Activated CD4-positive, alpha-beta T cell treated with anti-CD3 and anti-CD28 coated beads for 36 hours (primary cell): ENCODE results near the gene TRAP1. TPM values are rescaled to one million over a fixed set of nuclear protein-coding genes. Genes with fewer than 3 reads are reported as not detected.
A peak's percentile ranks its signal among the peaks of the same experiment; 100 is the strongest.

Experiments used
- ATAC-seq: fragments of 200-7000 bp; cut with Tn5 transposase; one replicate; pipeline ENCODE4 v1.10.0; 2021; ENCODE audit warnings: mild to moderate bottlenecking, moderate library complexity
- CTCF ChIA-PET: fragments of 350-600 bp; sonication (Branson Sonifier 250); formaldehyde crosslinking; loops from one replicate; lab custom pipeline; 2021; ENCODE audit warnings: antibody characterized with exemption; lab: Charles Lee
- POLR2A ChIA-PET: fragments of 350-600 bp; sonication (Branson Sonifier 250); formaldehyde crosslinking; loops from one replicate; lab custom pipeline; 2021; ENCODE audit warnings: antibody characterized with exemption, inconsistent platforms; lab: Charles Lee
- DNase-seq: peaks from one replicate; pipeline ENCODE4 v3.0.0-alpha.2; 2020
- H3K27ac Mint-ChIP-seq: one replicate; pipeline ENCODE4 v1.8.0; 2021; ENCODE audit warnings: mixed read lengths
- H3K27me3 Mint-ChIP-seq: one replicate; pipeline ENCODE4 v1.8.0; 2021; ENCODE audit warnings: mixed read lengths
- H3K36me3 Mint-ChIP-seq: one replicate; pipeline ENCODE4 v1.8.0; 2021; ENCODE audit warnings: low read depth, mixed read lengths
- H3K4me1 Mint-ChIP-seq: one replicate; pipeline ENCODE4 v1.8.0; 2021; ENCODE audit warnings: mixed read lengths
- H3K4me3 Mint-ChIP-seq: one replicate; pipeline ENCODE4 v1.8.0; 2021; ENCODE audit warnings: mild to moderate bottlenecking, moderate library complexity, mixed read lengths
- H3K9me3 Mint-ChIP-seq: one replicate; pipeline ENCODE4 v1.8.0; 2021; ENCODE audit warnings: low read depth, mixed read lengths
- intact Hi-C, 2 experiments: fragments of 100-400 bp; cut with DNase I in 1 of 2; cut with micrococcal nuclease in 1 of 2; formaldehyde crosslinking; loops; one replicate each; pipeline versions ENCODE4 v1.14.2 to v1.15.1; 2022 to 2024; cut with DNase I, micrococcal nuclease
- total RNA-seq, 2 experiments: library from RNA; stranded (reverse); gene quantifications; one replicate each; pipeline ENCODE4 v1.2.3, GENCODE V29; 2021

TRAP1 gene
- total RNA-seq, 2 experiments from 2014 or later: 306 to 360 TPM

DNA sequence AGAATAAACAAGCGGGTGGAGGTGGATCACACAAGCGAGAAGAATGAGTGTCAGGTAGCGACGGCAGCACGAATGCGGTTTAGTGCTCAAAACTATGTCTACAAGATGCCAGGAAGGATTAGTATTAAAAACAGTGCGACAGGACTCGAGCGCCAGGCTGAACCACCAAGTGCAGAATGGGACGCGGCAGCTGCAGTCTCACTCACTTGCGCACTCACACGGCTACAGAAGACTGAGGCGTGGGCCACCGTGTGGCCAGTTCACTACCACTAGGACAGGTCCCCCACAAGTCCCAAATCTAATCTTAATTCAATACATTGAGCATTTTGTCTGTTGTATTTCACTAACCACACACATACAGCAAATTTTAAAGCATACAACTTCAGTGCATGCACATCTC lies 35.7 kb upstream of the TRAP1 start:
- H3K27ac Mint-ChIP-seq: no peak overlapping the region
- no peak for ATAC-seq
- no peak for DNase-seq
- H3K4me1 Mint-ChIP-seq: peaks cover 8% of the 10 kb centered on the region
- peaks cover 15% of the 10 kb centered on the region for H3K36me3 Mint-ChIP-seq
- POLR2A ChIA-PET: no interaction called here
- H3K9me3 Mint-ChIP-seq: no peaks in the 10 kb centered on the region
- intact Hi-C loops: no loop called here
- CTCF ChIA-PET: no interaction called here
- H3K27me3 Mint-ChIP-seq: no peaks in the 10 kb centered on the region
- H3K4me3 Mint-ChIP-seq: no peak overlapping the region

DNA sequence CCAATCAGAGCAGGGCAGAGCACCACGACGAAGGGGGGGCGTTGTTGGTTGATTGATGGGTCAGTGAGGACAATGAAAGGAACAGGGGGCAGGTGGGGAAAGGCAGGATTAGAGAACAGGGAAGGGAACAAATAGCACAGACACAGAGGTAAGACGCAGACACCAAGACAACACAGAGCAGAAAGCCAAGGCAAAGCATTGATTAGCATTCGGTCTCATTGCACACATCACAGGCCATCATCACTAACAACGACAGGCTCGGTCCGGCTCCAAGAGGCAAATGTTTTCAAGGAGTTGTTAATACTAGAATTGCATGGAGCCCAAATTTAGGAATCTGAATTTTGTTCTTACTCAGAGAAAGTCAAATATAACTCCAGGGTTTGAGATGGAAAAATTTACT lies 34.6 kb upstream of the TRAP1 start:
- no peak overlapping the region for H3K4me3 Mint-ChIP-seq
- no peaks in the 10 kb centered on the region for H3K27me3 Mint-ChIP-seq
- ATAC-seq (no peak), DNase-seq (no peak)
- peaks cover 8% of the 10 kb centered on the region for H3K4me1 Mint-ChIP-seq
- intact Hi-C loops: no loop called here
- POLR2A ChIA-PET: no interaction called here
- H3K9me3 Mint-ChIP-seq: no peaks in the 10 kb centered on the region
- peaks cover 13% of the 10 kb centered on the region for H3K36me3 Mint-ChIP-seq
- H3K27ac Mint-ChIP-seq: peak overlapping the region; percentile 15
- CTCF ChIA-PET: no interaction called here

DNA sequence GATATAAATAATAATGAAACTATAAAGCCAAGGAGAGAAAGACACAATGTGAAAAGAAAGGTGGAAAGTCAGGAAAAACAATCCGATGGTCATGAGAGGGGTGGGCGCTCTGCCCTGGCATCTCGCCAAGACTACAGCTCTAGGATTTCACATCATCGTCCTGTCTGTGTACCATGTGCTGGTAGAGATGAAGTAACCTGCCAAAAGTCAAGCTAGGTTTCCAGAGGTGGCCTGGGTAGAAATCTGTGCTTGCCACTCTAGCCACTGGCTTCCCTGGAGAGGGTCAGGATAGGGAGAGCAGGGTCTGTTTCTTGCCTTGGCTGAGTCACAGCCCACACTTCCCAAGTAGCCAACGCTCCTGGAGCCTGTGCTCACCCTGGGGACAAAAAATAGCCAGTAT lies 31.0 kb upstream of the TRAP1 start:
- ChIA-PET POLR2A (no interaction called here), CTCF (no interaction called here)
- no peak for ATAC-seq
- H3K27ac Mint-ChIP-seq: no peak overlapping the region
- no peaks in the 10 kb centered on the region for H3K9me3 Mint-ChIP-seq
- intact Hi-C loops: loop anchor here in 1 of 2 experiments (5.0 kb wide), 1 partner anchor 49 kb away; no protein-coding TSS in a partner anchor
- H3K4me3 Mint-ChIP-seq: no peak overlapping the region
- peaks cover 25% of the 10 kb centered on the region for H3K36me3 Mint-ChIP-seq
- H3K4me1 Mint-ChIP-seq: peaks cover 8% of the 10 kb centered on the region
- no peaks in the 10 kb centered on the region for H3K27me3 Mint-ChIP-seq
- no peak for DNase-seq

DNA sequence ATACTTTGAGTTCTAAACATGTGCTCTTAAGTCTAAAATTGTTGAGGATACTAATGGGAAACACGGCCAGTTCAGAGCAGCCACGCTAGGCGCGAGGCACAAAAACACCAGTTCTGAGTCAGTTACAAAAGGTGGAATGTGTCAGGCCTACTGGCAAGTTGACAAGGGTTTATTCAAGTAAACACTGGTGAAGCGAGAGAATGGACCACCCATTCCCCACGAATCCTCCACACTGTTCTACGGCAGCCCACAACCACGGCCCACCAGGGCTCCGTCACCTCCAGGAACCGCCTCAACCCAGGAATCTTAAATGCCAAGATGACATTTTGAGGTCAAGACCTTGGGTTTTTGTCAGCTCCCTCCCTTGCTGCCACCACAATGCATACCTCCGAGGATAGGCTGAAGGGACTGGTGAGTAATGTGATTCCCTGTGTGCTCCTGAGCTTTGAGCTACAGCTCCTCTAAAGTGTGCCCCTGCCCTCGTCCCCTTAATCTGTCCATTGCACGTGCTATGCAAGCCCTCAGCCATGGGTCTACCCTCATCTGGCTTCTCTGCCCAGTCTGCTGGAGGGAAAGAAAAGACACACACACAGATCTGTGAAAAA lies 28.5 kb upstream of the TRAP1 start:
- ChIA-PET CTCF (no interaction called here), POLR2A (no interaction called here)
- DNase-seq: no peak
- ATAC-seq: no peak
- intact Hi-C loops: loop anchor here in 1 of 2 experiments (5.0 kb wide), 1 partner anchor 51 kb away; no protein-coding TSS in a partner anchor
- Mint-ChIP-seq H3K4me1 (peaks cover 5% of the 10 kb centered on the region), H3K27ac (no peak overlapping the region), H3K9me3 (no peaks in the 10 kb centered on the region), H3K27me3 (no peaks in the 10 kb centered on the region), H3K36me3 (peaks cover 26% of the 10 kb centered on the region), H3K4me3 (no peak overlapping the region)

DNA sequence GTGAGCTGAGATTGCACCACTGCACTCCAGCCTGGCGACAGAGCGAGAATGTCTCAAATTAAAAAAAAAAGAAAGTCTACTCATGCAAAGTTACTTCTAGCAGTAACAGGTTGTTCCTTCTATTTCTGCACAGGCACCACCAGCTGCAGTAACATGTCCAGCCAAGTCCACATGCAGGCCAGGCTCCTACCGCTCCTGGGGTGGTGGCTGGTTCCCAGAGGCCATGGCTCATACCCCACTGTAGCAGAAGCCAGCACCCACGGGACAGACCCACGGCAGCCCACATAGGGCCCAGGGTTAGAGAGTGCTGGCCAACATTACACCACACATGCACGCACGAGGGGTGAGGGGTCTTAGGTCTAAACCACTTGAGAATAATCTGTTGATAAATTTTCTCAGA lies 26.7 kb upstream of the TRAP1 start:
- ATAC-seq: no peak
- no peaks in the 10 kb centered on the region for H3K9me3 Mint-ChIP-seq
- H3K27ac Mint-ChIP-seq: no peak overlapping the region
- intact Hi-C loops: no loop called here
- no peak overlapping the region for H3K4me3 Mint-ChIP-seq
- H3K27me3 Mint-ChIP-seq: no peaks in the 10 kb centered on the region
- POLR2A ChIA-PET: no interaction called here
- peaks cover 29% of the 10 kb centered on the region for H3K36me3 Mint-ChIP-seq
- H3K4me1 Mint-ChIP-seq: no peaks in the 10 kb centered on the region
- no peak for DNase-seq
- CTCF ChIA-PET: interaction anchor here (0.7 kb wide), 2 partner anchors 42 to 1236 kb away, joined by 3 to 4 read pairs; no protein-coding TSS in a partner anchor

DNA sequence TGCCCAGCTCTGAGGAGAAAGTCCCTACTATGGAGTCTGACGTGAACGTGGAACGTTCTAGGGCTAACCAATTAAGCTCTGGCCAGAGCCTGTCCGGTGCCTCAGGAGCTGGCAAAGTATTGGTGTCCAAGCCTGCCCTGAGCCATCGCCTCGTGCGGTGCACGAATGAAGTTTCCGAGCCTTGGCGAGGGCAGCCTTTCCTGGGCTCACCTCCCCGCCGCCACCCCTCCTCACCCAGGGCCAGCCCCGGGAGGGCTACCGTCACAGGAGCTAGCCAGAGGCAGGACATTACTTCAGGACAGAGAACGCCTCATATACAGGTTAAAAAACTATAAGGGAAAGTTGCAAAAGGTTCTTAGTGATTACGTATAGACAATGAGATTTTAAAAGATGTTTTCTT lies 23.6 kb upstream of the TRAP1 start:
- Mint-ChIP-seq H3K27me3 (no peaks in the 10 kb centered on the region), H3K9me3 (no peaks in the 10 kb centered on the region), H3K4me1 (no peaks in the 10 kb centered on the region), H3K27ac (no peak overlapping the region), H3K4me3 (no peak overlapping the region), H3K36me3 (peaks cover 42% of the 10 kb centered on the region)
- ChIA-PET CTCF (interaction anchor here (0.6 kb wide), 1 partner anchor 91 kb away, joined by 3 read pairs; no protein-coding TSS in a partner anchor), POLR2A (no interaction called here)
- ATAC-seq: no peak
- intact Hi-C loops: no loop called here
- DNase-seq: no peak

- H3K4me1 Mint-ChIP-seq: no peaks in the 10 kb centered on the region
- no peak overlapping the region for H3K4me3 Mint-ChIP-seq
- DNase-seq (no peak), ATAC-seq (no peak)
- ChIA-PET POLR2A (no interaction called here), CTCF (no interaction called here)
- intact Hi-C loops: no loop called here
- H3K27ac Mint-ChIP-seq: no peak overlapping the region
- no peaks in the 10 kb centered on the region for H3K9me3 Mint-ChIP-seq
- peaks cover 40% of the 10 kb centered on the region for H3K36me3 Mint-ChIP-seq
- no peaks in the 10 kb centered on the region for H3K27me3 Mint-ChIP-seq
Measured at GRCh38 chr16:3740186-3740585, 22.9 kb upstream of the TRAP1 start.

DNA sequence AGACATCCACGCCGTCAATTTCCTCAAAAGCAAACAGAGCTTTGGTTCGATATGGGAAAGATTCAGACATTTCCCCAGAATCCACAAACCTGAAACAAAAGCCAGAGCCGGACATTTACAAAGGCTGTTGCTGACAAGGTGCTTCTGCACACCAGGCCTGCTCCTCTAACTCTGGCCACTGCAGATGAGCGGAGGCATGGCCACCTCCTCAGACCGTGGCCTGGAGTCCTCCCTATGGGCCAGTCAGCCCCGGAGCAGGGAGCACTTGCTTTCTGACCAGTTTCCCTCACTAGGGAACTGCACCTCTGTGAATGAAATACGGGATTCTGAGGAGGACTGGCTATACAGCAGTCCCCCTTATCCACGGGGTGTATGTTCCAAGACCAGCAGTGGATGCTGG lies 22.3 kb upstream of the TRAP1 start:
- CTCF ChIA-PET: interaction anchor here (0.5 kb wide), 1 partner anchor 662 kb away, joined by 5 read pairs; no protein-coding TSS in a partner anchor
- H3K27ac Mint-ChIP-seq: no peak overlapping the region

GRCh38 chr16:3738541-3738940 lies 21.2 kb upstream of the TRAP1 start:
- Mint-ChIP-seq H3K4me3 (no peak overlapping the region), H3K36me3 (peaks cover 45% of the 10 kb centered on the region)

More for the DNA sequence above, 22.3 kb upstream of the TRAP1 start:
- intact Hi-C loops: no loop called here
- ATAC-seq (no peak), DNase-seq (no peak)
- Mint-ChIP-seq H3K4me3 (no peak overlapping the region), H3K9me3 (no peaks in the 10 kb centered on the region), H3K27me3 (no peaks in the 10 kb centered on the region), H3K4me1 (no peaks in the 10 kb centered on the region), H3K36me3 (peaks cover 42% of the 10 kb centered on the region)
- POLR2A ChIA-PET: no interaction called here

DNA sequence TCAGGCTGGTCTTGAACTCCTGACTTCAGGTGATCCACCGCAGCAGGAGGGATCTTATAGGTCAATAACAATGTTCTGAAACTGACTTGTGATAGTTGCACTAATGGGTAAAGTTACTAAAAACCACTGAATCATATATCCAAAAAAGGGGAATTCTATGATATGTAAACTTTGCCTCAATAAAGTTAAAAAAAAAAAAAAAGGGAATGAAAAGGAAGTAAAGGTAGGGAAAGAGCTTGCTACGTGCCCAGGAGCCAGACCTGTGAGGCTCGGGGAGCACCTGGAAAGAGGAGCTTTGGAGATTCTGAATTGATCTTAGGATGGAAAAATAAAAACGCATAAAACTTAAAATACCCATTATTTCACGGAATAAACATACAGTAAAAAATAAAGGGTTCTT lies 20.8 kb upstream of the TRAP1 start:
- intact Hi-C loops: no loop called here
- Mint-ChIP-seq H3K4me1 (no peaks in the 10 kb centered on the region), H3K27me3 (no peaks in the 10 kb centered on the region), H3K9me3 (no peaks in the 10 kb centered on the region), H3K4me3 (no peak overlapping the region), H3K36me3 (peaks cover 47% of the 10 kb centered on the region), H3K27ac (no peak overlapping the region)
- POLR2A ChIA-PET: interaction anchor here (0.6 kb wide), 1 partner anchor 23 kb away, joined by 5 read pairs; no protein-coding TSS in a partner anchor
- CTCF ChIA-PET: no interaction called here
- ATAC-seq (no peak), DNase-seq (no peak)

More at GRCh38 chr16:3738541-3738940, 21.2 kb upstream of the TRAP1 start:
- ATAC-seq (no peak), DNase-seq (no peak)
- CTCF ChIA-PET: no interaction called here
- Mint-ChIP-seq H3K27ac (no peak overlapping the region), H3K4me1 (no peaks in the 10 kb centered on the region), H3K9me3 (no peaks in the 10 kb centered on the region), H3K27me3 (no peaks in the 10 kb centered on the region)
- POLR2A ChIA-PET: interaction anchor here (0.6 kb wide), 1 partner anchor 24 kb away, joined by 5 read pairs; no protein-coding TSS in a partner anchor
- intact Hi-C loops: no loop called here

GRCh38 chr16:3737181-3737580 lies 19.9 kb upstream of the TRAP1 start:
- H3K9me3 Mint-ChIP-seq: no peaks in the 10 kb centered on the region
- no peak overlapping the region for H3K4me3 Mint-ChIP-seq
- H3K27me3 Mint-ChIP-seq: no peaks in the 10 kb centered on the region
- CTCF ChIA-PET: no interaction called here
- H3K27ac Mint-ChIP-seq: peak overlapping the region; percentile 18
- intact Hi-C loops: no loop called here
- peaks cover 45% of the 10 kb centered on the region for H3K36me3 Mint-ChIP-seq
- POLR2A ChIA-PET: no interaction called here
- ATAC-seq: no peak
- H3K4me1 Mint-ChIP-seq: no peaks in the 10 kb centered on the region
- DNase-seq: no peak

DNA sequence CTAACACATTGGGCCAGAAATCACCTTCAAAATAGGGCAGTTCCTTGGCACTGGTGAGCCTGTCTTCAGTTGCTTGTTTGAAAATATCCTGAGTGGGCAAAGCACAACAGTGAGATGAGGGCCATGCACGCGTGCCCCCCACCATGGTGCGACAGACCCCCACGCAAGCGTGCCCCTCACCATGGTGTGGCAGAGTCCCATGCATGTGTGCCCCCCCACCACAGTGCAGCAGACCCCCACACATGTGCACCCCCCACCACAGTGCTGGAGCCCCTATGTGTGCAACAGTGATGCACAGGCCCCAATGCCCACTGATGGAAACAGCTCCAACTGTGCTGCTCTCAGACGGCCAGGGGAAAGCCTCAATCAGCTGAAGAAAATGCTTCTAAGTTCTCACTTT lies 18.8 kb upstream of the TRAP1 start:
- Mint-ChIP-seq H3K4me1 (no peaks in the 10 kb centered on the region), H3K9me3 (no peaks in the 10 kb centered on the region), H3K4me3 (no peak overlapping the region), H3K27ac (no peak overlapping the region), H3K36me3 (peaks cover 50% of the 10 kb centered on the region), H3K27me3 (no peaks in the 10 kb centered on the region)
- CTCF ChIA-PET: no interaction called here
- intact Hi-C loops: no loop called here
- no peak for DNase-seq
- POLR2A ChIA-PET: no interaction called here
- no peak for ATAC-seq
